Measurements from ENCODE around the gene TLCD3A.

- TF ChIP-seq CTCF (IDR thresholded peaks at IDR 0.05) = no peak
- TF ChIP-seq ZFX (IDR thresholded peaks at IDR 0.05; ENCODE audit: borderline replicate concordance) = no peak
Observed at GRCh38 chr17:751269-752001, 19.0 kb downstream of the TLCD3A start.
